Measurements from ENCODE around the gene FAM222A. TPM values are rescaled to one million over a fixed set of nuclear protein-coding genes. Genes with fewer than 3 reads are reported as not detected.

FAM222A gene
- total RNA-seq, 1 donor from 2014 or later, result 1.5 TPM

DNA sequence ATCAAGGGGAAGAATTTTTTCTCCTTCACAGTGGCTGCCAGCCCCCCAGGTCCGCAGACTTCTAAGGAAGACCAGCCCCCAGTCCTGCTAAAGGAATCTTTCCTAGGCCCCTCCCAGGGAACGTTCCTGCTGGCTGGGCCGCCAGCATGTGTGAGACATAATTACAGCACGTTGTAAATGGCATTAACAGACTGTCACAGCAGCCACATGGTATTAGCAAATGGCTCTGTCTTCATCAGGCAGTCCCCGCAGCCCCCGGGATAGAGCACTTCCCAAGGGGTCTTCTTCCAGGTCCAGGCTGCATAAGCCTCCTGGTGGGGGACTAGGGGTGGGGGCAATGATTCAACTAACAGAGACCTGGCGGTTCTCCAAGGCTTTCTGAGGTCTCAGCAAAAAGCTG, 34.9 kb upstream of the FAM222A start:
- H3K9me3 Mint-ChIP-seq (ENCODE audit: unreplicated experiment), result no peaks in the 10 kb centered on the region
- TF ChIP-seq CTCF (IDR thresholded peaks at IDR 0.05), result no peak
- H3K4me3 Mint-ChIP-seq (ENCODE audit: unreplicated experiment), result no peak overlapping the region
- H3K36me3 Mint-ChIP-seq (ENCODE audit: unreplicated experiment), result no peaks in the 10 kb centered on the region
- H3K27ac Mint-ChIP-seq (ENCODE audit: unreplicated experiment), result no peak overlapping the region
- H3K4me1 Mint-ChIP-seq (ENCODE audit: unreplicated experiment), result no peaks in the 10 kb centered on the region
- DNase-seq (ENCODE audit: extremely low spot score, unreplicated experiment), result no peak
- peaks cover 21% of the 10 kb centered on the region for H3K27me3 Mint-ChIP-seq (ENCODE audit: unreplicated experiment)

DNA sequence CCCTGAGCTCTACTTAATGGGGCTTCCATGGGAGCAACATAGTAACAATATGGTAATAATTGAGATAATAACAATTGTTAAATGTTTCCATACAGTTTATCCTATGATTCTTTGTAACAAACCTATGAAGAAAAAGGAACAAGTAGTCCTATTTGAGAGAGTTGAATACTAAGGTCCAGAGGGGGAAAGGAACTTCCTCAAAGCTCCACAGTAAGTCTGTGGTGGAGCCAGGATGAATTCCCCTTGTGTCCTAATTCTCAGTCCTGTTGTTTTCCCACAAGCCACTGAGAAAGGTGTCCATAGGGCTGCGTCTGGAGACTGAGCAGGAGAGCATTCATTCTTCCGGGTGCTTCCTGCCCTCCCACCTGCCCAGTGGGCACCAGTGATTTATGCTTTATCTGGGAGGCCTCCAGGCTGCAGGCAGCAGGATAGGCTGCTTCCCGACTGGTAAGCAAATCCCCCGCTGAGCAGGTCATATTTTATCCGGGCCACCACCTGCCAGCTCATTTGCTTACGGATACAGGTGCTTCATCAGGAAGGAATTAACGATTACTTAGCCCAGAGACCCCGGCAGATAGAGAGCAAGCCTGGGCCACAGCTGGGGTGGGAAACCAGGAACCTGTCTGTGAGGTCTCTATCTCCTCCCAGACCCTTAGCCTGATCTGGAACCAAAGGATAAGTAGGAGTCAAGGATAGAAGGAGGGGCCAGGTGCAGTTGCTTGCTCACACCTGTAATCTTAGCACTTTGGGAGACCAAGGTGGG, 33.9 kb upstream of the FAM222A start:
- Mint-ChIP-seq H3K27me3 (ENCODE audit: unreplicated experiment) (peaks cover 23% of the 10 kb centered on the region), H3K36me3 (ENCODE audit: unreplicated experiment) (no peaks in the 10 kb centered on the region), H3K9me3 (ENCODE audit: unreplicated experiment) (no peaks in the 10 kb centered on the region), H3K4me3 (ENCODE audit: unreplicated experiment) (no peak overlapping the region), H3K4me1 (ENCODE audit: unreplicated experiment) (no peaks in the 10 kb centered on the region), H3K27ac (ENCODE audit: unreplicated experiment) (no peak overlapping the region)
- DNase-seq (ENCODE audit: extremely low spot score, unreplicated experiment), result no peak
- TF ChIP-seq CTCF (IDR thresholded peaks at IDR 0.05), result no peak

GRCh38 chr12:109680264-109681005, 33.2 kb upstream of the FAM222A start:
- no peak for TF ChIP-seq CTCF (IDR thresholded peaks at IDR 0.05)
- no peak overlapping the region for H3K4me3 Mint-ChIP-seq (ENCODE audit: unreplicated experiment)
- no peaks in the 10 kb centered on the region for H3K36me3 Mint-ChIP-seq (ENCODE audit: unreplicated experiment)
- H3K9me3 Mint-ChIP-seq (ENCODE audit: unreplicated experiment), result no peaks in the 10 kb centered on the region
- H3K4me1 Mint-ChIP-seq (ENCODE audit: unreplicated experiment), result no peaks in the 10 kb centered on the region
- no peak overlapping the region for H3K27ac Mint-ChIP-seq (ENCODE audit: unreplicated experiment)
- H3K27me3 Mint-ChIP-seq (ENCODE audit: unreplicated experiment), result peaks cover 30% of the 10 kb centered on the region
- DNase-seq (ENCODE audit: extremely low spot score, unreplicated experiment), result no peak

DNA sequence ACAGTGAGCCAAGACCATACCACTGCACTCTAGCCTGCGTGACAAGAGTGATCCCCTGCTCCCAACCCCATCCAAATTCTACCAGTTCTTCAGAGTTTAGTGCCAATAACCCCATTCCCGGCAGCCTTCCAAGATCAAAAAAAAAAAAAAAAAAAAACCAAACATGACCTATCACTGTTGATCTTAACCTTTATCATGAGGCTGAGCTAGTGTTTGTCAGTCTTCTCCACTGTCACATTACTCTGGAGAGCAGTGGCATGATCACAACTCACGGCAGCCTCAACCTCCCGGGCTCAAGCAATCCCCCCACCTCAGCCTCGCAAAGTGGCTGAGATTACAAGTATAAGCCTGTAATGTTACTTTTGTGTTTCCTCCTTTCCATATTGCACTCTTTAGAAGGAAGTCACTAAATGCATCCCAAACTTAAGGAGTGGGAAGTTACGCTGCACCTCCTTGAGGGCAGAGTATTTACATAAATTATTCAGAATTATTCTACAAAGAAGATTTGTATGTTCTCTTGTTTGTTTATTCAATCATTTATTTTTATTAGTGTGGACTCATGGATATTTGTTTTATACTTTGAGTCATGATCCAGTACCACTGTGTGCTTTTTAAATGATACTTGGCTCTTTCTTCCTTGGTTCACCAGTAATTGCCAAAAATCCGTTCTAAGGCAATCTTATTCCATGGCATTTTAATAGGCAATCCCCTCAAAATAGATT, 31.5 kb upstream of the FAM222A start:
- H3K4me1 Mint-ChIP-seq (ENCODE audit: unreplicated experiment), result no peaks in the 10 kb centered on the region
- H3K9me3 Mint-ChIP-seq (ENCODE audit: unreplicated experiment), result no peaks in the 10 kb centered on the region
- H3K4me3 Mint-ChIP-seq (ENCODE audit: unreplicated experiment), result no peak overlapping the region
- peaks cover 36% of the 10 kb centered on the region for H3K27me3 Mint-ChIP-seq (ENCODE audit: unreplicated experiment)
- no peak for TF ChIP-seq CTCF (IDR thresholded peaks at IDR 0.05)
- no peak overlapping the region for H3K27ac Mint-ChIP-seq (ENCODE audit: unreplicated experiment)
- no peaks in the 10 kb centered on the region for H3K36me3 Mint-ChIP-seq (ENCODE audit: unreplicated experiment)
- DNase-seq (ENCODE audit: extremely low spot score, unreplicated experiment), result no peak

DNA sequence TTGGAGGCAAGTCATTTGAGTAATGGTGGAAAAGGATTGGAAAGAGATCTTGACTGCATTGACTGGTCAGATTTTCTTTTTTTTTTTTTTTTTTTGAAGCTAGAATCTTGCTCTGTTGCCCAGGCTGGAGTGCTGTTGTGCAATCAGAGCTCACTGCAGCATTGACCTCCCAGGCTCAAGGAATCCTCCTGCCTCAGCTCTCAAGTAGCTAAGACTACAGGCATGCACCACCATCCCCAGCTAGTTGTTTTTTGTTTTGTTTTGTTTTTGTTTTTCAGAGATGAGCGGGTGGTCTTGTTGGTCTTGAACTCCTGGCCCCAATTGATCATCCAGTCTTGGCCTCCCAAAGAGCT, 30.9 kb upstream of the FAM222A start:
- no peaks in the 10 kb centered on the region for H3K36me3 Mint-ChIP-seq (ENCODE audit: unreplicated experiment)
- H3K27me3 Mint-ChIP-seq (ENCODE audit: unreplicated experiment), result peaks cover 36% of the 10 kb centered on the region
- no peak overlapping the region for H3K4me3 Mint-ChIP-seq (ENCODE audit: unreplicated experiment)
- no peaks in the 10 kb centered on the region for H3K9me3 Mint-ChIP-seq (ENCODE audit: unreplicated experiment)
- H3K4me1 Mint-ChIP-seq (ENCODE audit: unreplicated experiment), result no peaks in the 10 kb centered on the region
- DNase-seq (ENCODE audit: extremely low spot score, unreplicated experiment), result no peak
- TF ChIP-seq CTCF (IDR thresholded peaks at IDR 0.05), result no peak
- no peak overlapping the region for H3K27ac Mint-ChIP-seq (ENCODE audit: unreplicated experiment)
